OCI-LY3 (cell line): ENCODE measurements around the gene PRDM11.

Experiments
- H2AFZ ChIP-seq: fragments of 200-600, 300-600 bp; shearing (Covaris generic); 2 replicates; pipeline ENCODE4 v1.6.0; 2014; ENCODE audit warnings: antibody characterized with exemption, low read depth, low read length
- H3K27ac ChIP-seq: fragments of 200-600, 300-600 bp; sonication (generic); 2 replicates; pipeline ENCODE4 v1.5.1; 2014; ENCODE audit warnings: mild to moderate bottlenecking, low read length, moderate library complexity, mixed read lengths
- H3K27me3 ChIP-seq: fragments of 200-600, 300-600 bp; sonication (generic); 2 replicates; pipeline ENCODE4 v1.6.1; 2014; ENCODE audit warnings: low read depth, low read length, mixed read lengths
- H3K36me3 ChIP-seq: fragments of 200-600, 300-600 bp; sonication (generic); replicated peaks from 2 replicates; pipeline ENCODE3; 2014; ENCODE audit warnings: low read depth, low read length, mixed read lengths
- H3K4me1 ChIP-seq: fragments of 300-600, 200-600 bp; sonication (generic); 2 replicates; pipeline ENCODE4 v1.6.1; 2014; ENCODE audit warnings: low read length, mixed read lengths
- H3K4me2 ChIP-seq: fragments of 200-600, 300-600 bp; sonication (generic); 2 replicates; pipeline ENCODE4 v1.6.1; 2014; ENCODE audit warnings: low read length, mixed read lengths
- H3K4me3 ChIP-seq: fragments of 300-600, 200-600 bp; sonication (generic); 2 replicates; pipeline ENCODE4 v1.5.1; 2014; ENCODE audit warnings: antibody characterized with exemption, mild to moderate bottlenecking, low read length, moderate library complexity
- H3K79me2 ChIP-seq: fragments of 300-600, 200-600 bp; shearing (Covaris generic); 2 replicates; pipeline ENCODE4 v1.6.1; 2014; ENCODE audit warnings: mild to moderate bottlenecking, low read length, mixed read lengths
- H3K9ac ChIP-seq: fragments of 300-600, 200-600 bp; shearing (Covaris generic); 2 replicates; pipeline ENCODE4 v1.6.0; 2014; ENCODE audit warnings: mild to moderate bottlenecking, low read length, moderate library complexity
- H3K9me3 ChIP-seq: fragments of 200-600, 300-600 bp; shearing (Covaris generic); 2 replicates; pipeline ENCODE4 v1.6.1; 2014; ENCODE audit warnings: low read length, mixed read lengths; ENCODE audit not compliant: insufficient read depth
- H4K20me1 ChIP-seq: fragments of 200-600, 300-600 bp; sonication (generic); 2 replicates; pipeline ENCODE4 v1.6.1; 2016; ENCODE audit warnings: low read length, mixed read lengths; ENCODE audit not compliant: insufficient read depth
- EZH2phosphoT487 ChIP-seq: fragments of 200-600 bp; shearing (Covaris generic); IDR thresholded peaks from 2 replicates; pipeline ENCODE4 v1.6.1; 2018; ENCODE audit warnings: antibody characterized with exemption, mixed run types, low read depth
- TF ChIP-seq, protein P1 (sequence below): fragments of 200-600, 300-600 bp; sonication (generic); IDR thresholded peaks from 2 replicates; pipeline ENCODE4 v1.5.1; 2014; ENCODE audit warnings: antibody characterized with exemption, low read length, low read depth

Gene PRDM11

GRCh38 chr11:45193695-45194094 lies 47.3 kb downstream of the PRDM11 start:
- Histone ChIP-seq H3K36me3 (no peaks in the 10 kb centered on the region), H3K27me3 (no peaks in the 10 kb centered on the region), H3K79me2 (no peaks in the 10 kb centered on the region), H3K9me3 (no peaks in the 10 kb centered on the region), H4K20me1 (no peaks in the 10 kb centered on the region), H3K4me1 (no peaks in the 10 kb centered on the region), H3K4me3 (no peak overlapping the region), H3K27ac (no peak overlapping the region), H2AFZ (no peak overlapping the region), H3K4me2 (no peak overlapping the region), H3K9ac (no peak overlapping the region)
- TF ChIP-seq, protein P1, sequence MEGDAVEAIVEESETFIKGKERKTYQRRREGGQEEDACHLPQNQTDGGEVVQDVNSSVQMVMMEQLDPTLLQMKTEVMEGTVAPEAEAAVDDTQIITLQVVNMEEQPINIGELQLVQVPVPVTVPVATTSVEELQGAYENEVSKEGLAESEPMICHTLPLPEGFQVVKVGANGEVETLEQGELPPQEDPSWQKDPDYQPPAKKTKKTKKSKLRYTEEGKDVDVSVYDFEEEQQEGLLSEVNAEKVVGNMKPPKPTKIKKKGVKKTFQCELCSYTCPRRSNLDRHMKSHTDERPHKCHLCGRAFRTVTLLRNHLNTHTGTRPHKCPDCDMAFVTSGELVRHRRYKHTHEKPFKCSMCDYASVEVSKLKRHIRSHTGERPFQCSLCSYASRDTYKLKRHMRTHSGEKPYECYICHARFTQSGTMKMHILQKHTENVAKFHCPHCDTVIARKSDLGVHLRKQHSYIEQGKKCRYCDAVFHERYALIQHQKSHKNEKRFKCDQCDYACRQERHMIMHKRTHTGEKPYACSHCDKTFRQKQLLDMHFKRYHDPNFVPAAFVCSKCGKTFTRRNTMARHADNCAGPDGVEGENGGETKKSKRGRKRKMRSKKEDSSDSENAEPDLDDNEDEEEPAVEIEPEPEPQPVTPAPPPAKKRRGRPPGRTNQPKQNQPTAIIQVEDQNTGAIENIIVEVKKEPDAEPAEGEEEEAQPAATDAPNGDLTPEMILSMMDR, result no peak
- TF ChIP-seq EZH2phosphoT487, result no peak

DNA sequence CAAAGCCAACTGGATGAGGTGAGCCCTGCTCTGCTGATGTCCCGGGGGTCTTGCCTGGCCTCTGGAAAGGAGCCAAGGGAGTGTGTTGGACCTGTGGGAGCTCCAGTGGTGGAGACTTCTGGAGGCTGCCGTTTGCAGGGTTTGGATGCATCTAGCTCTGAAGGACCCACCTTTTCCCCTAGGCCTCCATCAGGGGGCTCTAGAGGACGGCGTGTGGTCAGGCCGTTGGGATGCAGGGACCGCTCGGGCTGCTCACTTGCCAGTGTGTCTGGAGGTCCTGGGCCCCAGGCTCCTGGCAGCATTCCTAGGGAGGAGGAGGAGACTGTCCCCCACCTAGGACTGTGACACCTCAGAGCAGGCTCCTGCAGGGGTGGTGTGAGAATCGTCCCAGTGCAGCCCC lies 58.3 kb downstream of the PRDM11 start:
- H3K4me1 ChIP-seq, result no peaks in the 10 kb centered on the region
- no peak overlapping the region for H3K4me2 ChIP-seq
- H3K36me3 ChIP-seq, result no peaks in the 10 kb centered on the region
- H3K27ac ChIP-seq, result no peak overlapping the region
- no peak overlapping the region for H3K9ac ChIP-seq
- no peak overlapping the region for H2AFZ ChIP-seq
- no peaks in the 10 kb centered on the region for H3K9me3 ChIP-seq
- no peaks in the 10 kb centered on the region for H4K20me1 ChIP-seq
- TF ChIP-seq EZH2phosphoT487, result no peak
- TF ChIP-seq, protein P1, result no peak
- no peaks in the 10 kb centered on the region for H3K27me3 ChIP-seq
- H3K4me3 ChIP-seq, result no peak overlapping the region
- H3K79me2 ChIP-seq, result no peaks in the 10 kb centered on the region

GRCh38 chr11:45205978-45206377 lies 59.5 kb downstream of the PRDM11 start:
- H3K36me3 ChIP-seq, result no peaks in the 10 kb centered on the region
- H3K4me2 ChIP-seq, result no peak overlapping the region
- H3K27ac ChIP-seq, result no peak overlapping the region
- H3K4me3 ChIP-seq, result no peak overlapping the region
- H3K79me2 ChIP-seq, result no peaks in the 10 kb centered on the region
- no peaks in the 10 kb centered on the region for H4K20me1 ChIP-seq
- TF ChIP-seq, protein P1, result no peak
- TF ChIP-seq EZH2phosphoT487, result no peak
- no peaks in the 10 kb centered on the region for H3K27me3 ChIP-seq
- no peak overlapping the region for H3K9ac ChIP-seq
- H3K4me1 ChIP-seq, result no peaks in the 10 kb centered on the region
- no peak overlapping the region for H2AFZ ChIP-seq
- no peaks in the 10 kb centered on the region for H3K9me3 ChIP-seq

GRCh38 chr11:45208135-45208534 lies 61.7 kb downstream of the PRDM11 start:
- Histone ChIP-seq H3K36me3 (no peaks in the 10 kb centered on the region), H4K20me1 (no peaks in the 10 kb centered on the region), H3K4me2 (no peak overlapping the region), H3K9ac (no peak overlapping the region), H3K79me2 (no peaks in the 10 kb centered on the region), H3K27ac (no peak overlapping the region), H3K4me3 (no peak overlapping the region), H3K9me3 (no peaks in the 10 kb centered on the region), H3K27me3 (no peaks in the 10 kb centered on the region), H2AFZ (no peak overlapping the region), H3K4me1 (no peaks in the 10 kb centered on the region)
- TF ChIP-seq EZH2phosphoT487, result no peak
- TF ChIP-seq, protein P1, result no peak
